ENCODE measurements around the gene CHI3L2. TPM values are rescaled to one million over a fixed set of nuclear protein-coding genes. Genes with fewer than 3 reads are reported as not detected.

CHI3L2 gene
- total and polyA plus RNA-seq, 10 of the 15 experiments (the other 5 are each of a cell fraction or from before 2014, with no cell fraction given) = 37.1 to 508 (median 98.3) TPM

- TF ChIP-seq, protein P1, sequence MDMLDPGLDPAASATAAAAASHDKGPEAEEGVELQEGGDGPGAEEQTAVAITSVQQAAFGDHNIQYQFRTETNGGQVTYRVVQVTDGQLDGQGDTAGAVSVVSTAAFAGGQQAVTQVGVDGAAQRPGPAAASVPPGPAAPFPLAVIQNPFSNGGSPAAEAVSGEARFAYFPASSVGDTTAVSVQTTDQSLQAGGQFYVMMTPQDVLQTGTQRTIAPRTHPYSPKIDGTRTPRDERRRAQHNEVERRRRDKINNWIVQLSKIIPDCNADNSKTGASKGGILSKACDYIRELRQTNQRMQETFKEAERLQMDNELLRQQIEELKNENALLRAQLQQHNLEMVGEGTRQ (IDR thresholded peaks at IDR 0.05; ENCODE audit: borderline replicate concordance, low read depth, low read length) = no peak
- TF ChIP-seq EP300 (IDR thresholded peaks at IDR 0.05; ENCODE audit: borderline replicate concordance in 1 of 2, control insufficient read depth in 1 of 2, low read depth in 2 of 2, low read length in 2 of 2) (peak in 1 of 2 experiments; percentile 26; a peak in 1 of 4 replicates), NBN (IDR thresholded peaks at IDR 0.05) (0 out of 2 replicates have a peak, but pooled peaks have one; percentile 35), NFIC (IDR thresholded peaks at IDR 0.05; ENCODE audit: low read depth, low read length) (peak; percentile 84), ZNF592 (IDR thresholded peaks at IDR 0.05) (no peak), SMC3 (IDR thresholded peaks at IDR 0.05; ENCODE audit: borderline replicate concordance, low read length) (0 out of 2 replicates have a peak, but pooled peaks have one; percentile 19), ZBTB11 (CRISPR knock-in tag; IDR thresholded peaks at IDR 0.05) (0 out of 2 replicates have a peak, but pooled peaks have one; percentile 7), RUNX3 (IDR thresholded peaks at IDR 0.05; ENCODE audit: low read length) (peak; percentile 57), ESRRA (IDR thresholded peaks at IDR 0.05; ENCODE audit: low read length) (no peak), IKZF2 (IDR thresholded peaks at IDR 0.05) (peak; percentile 93 to 95; a peak in 3 of 4 replicates), POLR2A (IDR thresholded peaks at IDR 0.05; ENCODE audit: low read depth, low read length) (no peak), SUPT20H (IDR thresholded peaks at IDR 0.05; ENCODE audit: borderline replicate concordance, control insufficient read depth, low read depth, low read length) (no peak), STAT3 (IDR thresholded peaks at IDR 0.05; ENCODE audit: low read depth, low read length) (no peak), NR2F1 (conservative IDR thresholded peaks at IDR 0.05) (0 out of 2 replicates have a peak, but pooled peaks have one; percentile 29), POLR2AphosphoS2 (IDR thresholded peaks at IDR 0.05; ENCODE audit: low read depth, low read length) (peak; percentile 79), ZNF217 (IDR thresholded peaks at IDR 0.05) (no peak)
- TF ChIP-seq, protein P2, sequence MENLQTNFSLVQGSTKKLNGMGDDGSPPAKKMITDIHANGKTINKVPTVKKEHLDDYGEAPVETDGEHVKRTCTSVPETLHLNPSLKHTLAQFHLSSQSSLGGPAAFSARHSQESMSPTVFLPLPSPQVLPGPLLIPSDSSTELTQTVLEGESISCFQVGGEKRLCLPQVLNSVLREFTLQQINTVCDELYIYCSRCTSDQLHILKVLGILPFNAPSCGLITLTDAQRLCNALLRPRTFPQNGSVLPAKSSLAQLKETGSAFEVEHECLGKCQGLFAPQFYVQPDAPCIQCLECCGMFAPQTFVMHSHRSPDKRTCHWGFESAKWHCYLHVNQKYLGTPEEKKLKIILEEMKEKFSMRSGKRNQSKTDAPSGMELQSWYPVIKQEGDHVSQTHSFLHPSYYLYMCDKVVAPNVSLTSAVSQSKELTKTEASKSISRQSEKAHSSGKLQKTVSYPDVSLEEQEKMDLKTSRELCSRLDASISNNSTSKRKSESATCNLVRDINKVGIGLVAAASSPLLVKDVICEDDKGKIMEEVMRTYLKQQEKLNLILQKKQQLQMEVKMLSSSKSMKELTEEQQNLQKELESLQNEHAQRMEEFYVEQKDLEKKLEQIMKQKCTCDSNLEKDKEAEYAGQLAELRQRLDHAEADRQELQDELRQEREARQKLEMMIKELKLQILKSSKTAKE (IDR thresholded peaks at IDR 0.05; ENCODE audit: low read depth, poor library complexity, severe bottlenecking) = no peak
Observed at GRCh38 chr1:111192658-111193519, 34.6 kb upstream of the CHI3L2 start (continued).

All from GM12878 (cell line).